Activated CD8-positive, alpha-beta T cell treated with anti-CD3 and anti-CD28 coated beads for 36 hours (primary cell): Measurements from ENCODE around the gene PCDHGB6. TPM values are rescaled to one million over a fixed set of nuclear protein-coding genes. Genes with fewer than 3 reads are reported as not detected.
"Not testable (repeated sequence)": the region's sequence is repeated elsewhere in the genome, so short reads cannot be mapped to it uniquely, and the experiment has no call there.

ENCODE experiments used
- ATAC-seq: fragments of 200-7000 bp; cut with Tn5 transposase; one replicate; pipeline ENCODE4 v1.10.0; 2021; ENCODE audit warnings: mild to moderate bottlenecking, moderate library complexity
- CTCF ChIA-PET: fragments of 350-600 bp; sonication (Branson Sonifier 250); formaldehyde crosslinking; loops from one replicate; lab custom pipeline; 2021; ENCODE audit warnings: antibody characterized with exemption; lab: Charles Lee
- POLR2A ChIA-PET: fragments of 350-600 bp; sonication (Branson Sonifier 250); formaldehyde crosslinking; loops from one replicate; lab custom pipeline; 2021; ENCODE audit warnings: antibody characterized with exemption; lab: Charles Lee
- DNase-seq: peaks from one replicate; pipeline ENCODE4 v3.0.0-alpha.2; 2020
- H3K27ac Mint-ChIP-seq: one replicate; pipeline ENCODE4 v1.8.0; 2021; ENCODE audit warnings: mild to moderate bottlenecking, mixed read lengths
- H3K27me3 Mint-ChIP-seq: one replicate; pipeline ENCODE4 v1.8.0; 2021; ENCODE audit warnings: mixed read lengths
- H3K36me3 Mint-ChIP-seq: one replicate; pipeline ENCODE4 v1.8.0; 2021; ENCODE audit warnings: low read depth, mixed read lengths
- H3K4me1 Mint-ChIP-seq: one replicate; pipeline ENCODE4 v1.8.0; 2021; ENCODE audit warnings: low read depth, mixed read lengths
- H3K4me3 Mint-ChIP-seq: one replicate; pipeline ENCODE4 v1.8.0; 2021; ENCODE audit warnings: mild to moderate bottlenecking, moderate library complexity, mixed read lengths
- H3K9me3 Mint-ChIP-seq: one replicate; pipeline ENCODE4 v1.8.0; 2021; ENCODE audit warnings: mixed read lengths
- intact Hi-C: fragments of 100-400 bp; cut with micrococcal nuclease; formaldehyde crosslinking; loops from one replicate; pipeline ENCODE4 v1.10.0; 2022
- total RNA-seq, 2 experiments: library from RNA; stranded (reverse); gene quantifications; one replicate each; pipeline ENCODE4 v1.2.3, GENCODE V29; 2021
- TF ChIP-seq, protein P1 (sequence below): fragments of 200-600 bp; IDR thresholded peaks from one replicate; pipeline ENCODE4 v1.8.0; 2022; ENCODE audit warnings: antibody characterized with exemption, mild to moderate bottlenecking

Gene PCDHGB6
- total RNA-seq, 2 experiments from 2014 or later = 0.09 TPM; not detected in 1

DNA sequence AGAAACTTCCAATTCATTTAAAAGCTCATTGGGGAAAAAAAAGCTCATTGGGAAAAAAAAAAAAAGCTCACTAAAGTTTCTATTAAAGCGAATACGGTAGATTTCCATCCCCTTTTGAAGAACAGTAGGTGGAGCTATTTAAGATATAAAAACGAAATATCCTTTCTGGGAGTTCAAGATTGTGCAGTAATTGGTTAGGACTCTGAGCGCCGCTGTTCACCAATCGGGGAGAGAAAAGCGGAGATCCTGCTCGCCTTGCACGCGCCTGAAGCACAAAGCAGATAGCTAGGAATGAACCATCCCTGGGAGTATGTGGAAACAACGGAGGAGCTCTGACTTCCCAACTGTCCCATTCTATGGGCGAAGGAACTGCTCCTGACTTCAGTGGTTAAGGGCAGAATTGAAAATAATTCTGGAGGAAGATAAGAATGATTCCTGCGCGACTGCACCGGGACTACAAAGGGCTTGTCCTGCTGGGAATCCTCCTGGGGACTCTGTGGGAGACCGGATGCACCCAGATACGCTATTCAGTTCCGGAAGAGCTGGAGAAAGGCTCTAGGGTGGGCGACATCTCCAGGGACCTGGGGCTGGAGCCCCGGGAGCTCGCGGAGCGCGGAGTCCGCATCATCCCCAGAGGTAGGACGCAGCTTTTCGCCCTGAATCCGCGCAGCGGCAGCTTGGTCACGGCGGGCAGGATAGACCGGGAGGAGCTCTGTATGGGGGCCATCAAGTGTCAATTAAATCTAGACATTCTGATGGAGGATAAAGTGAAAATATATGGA, 22.7 kb downstream of the PCDHGB6 start, which contains the start of gene PCDHGA12:
Gene PCDHGA12 (plus strand): TSS at position 176 of the 782 bp plus-strand sequence. CDS start 253 bp downstream, at position 429.
- DNase-seq = peak; percentile 63
- Mint-ChIP-seq H3K27ac (no peak within 1 kb of the TSS), H3K9me3 (peaks cover 22% of the 10 kb centered on the region), H3K4me3 (peak within 1 kb of the TSS; percentile 35), H3K36me3 (peaks cover 21% of the 10 kb centered on the region), H3K4me1 (peaks cover 5% of the 10 kb centered on the region), H3K27me3 (peaks cover 58% of the 10 kb centered on the region)
- POLR2A ChIA-PET = no interaction called here
- CTCF ChIA-PET = interaction anchor here (0.7 to 4.3 kb wide), 40 partner anchors 10 to 253 kb away, joined by 3 to 40 read pairs (median 5); partner anchors contain the start of genes PCDHGA10, PCDHGA11, PCDHGA5 and PCDHGA8
- ATAC-seq = peak; percentile 83
- intact Hi-C loops = no loop called here
- TF ChIP-seq, protein P1, sequence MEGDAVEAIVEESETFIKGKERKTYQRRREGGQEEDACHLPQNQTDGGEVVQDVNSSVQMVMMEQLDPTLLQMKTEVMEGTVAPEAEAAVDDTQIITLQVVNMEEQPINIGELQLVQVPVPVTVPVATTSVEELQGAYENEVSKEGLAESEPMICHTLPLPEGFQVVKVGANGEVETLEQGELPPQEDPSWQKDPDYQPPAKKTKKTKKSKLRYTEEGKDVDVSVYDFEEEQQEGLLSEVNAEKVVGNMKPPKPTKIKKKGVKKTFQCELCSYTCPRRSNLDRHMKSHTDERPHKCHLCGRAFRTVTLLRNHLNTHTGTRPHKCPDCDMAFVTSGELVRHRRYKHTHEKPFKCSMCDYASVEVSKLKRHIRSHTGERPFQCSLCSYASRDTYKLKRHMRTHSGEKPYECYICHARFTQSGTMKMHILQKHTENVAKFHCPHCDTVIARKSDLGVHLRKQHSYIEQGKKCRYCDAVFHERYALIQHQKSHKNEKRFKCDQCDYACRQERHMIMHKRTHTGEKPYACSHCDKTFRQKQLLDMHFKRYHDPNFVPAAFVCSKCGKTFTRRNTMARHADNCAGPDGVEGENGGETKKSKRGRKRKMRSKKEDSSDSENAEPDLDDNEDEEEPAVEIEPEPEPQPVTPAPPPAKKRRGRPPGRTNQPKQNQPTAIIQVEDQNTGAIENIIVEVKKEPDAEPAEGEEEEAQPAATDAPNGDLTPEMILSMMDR = peak; percentile 36

DNA sequence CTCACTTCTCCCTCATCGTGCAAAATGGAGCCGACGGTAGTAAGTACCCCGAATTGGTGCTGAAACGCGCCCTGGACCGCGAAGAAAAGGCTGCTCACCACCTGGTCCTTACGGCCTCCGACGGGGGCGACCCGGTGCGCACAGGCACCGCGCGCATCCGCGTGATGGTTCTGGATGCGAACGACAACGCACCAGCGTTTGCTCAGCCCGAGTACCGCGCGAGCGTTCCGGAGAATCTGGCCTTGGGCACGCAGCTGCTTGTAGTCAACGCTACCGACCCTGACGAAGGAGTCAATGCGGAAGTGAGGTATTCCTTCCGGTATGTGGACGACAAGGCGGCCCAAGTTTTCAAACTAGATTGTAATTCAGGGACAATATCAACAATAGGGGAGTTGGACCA, 23.5 kb downstream of the PCDHGB6 start:
- ATAC-seq (no peak), DNase-seq (peak; percentile 22)
- peaks cover 22% of the 10 kb centered on the region for H3K9me3 Mint-ChIP-seq
- intact Hi-C loops = no loop called here
- H3K27me3 Mint-ChIP-seq = peaks cover 51% of the 10 kb centered on the region
- H3K4me3 Mint-ChIP-seq = peak overlapping the region; percentile 35
- H3K27ac Mint-ChIP-seq = no peak overlapping the region
- ChIA-PET CTCF (interaction anchor here (1.4 to 4.3 kb wide), 18 partner anchors 11 to 135 kb away, joined by 3 to 40 read pairs (median 11); partner anchors contain the start of genes PCDHGA10, PCDHGA11, PCDHGA9 and PCDHGB3), POLR2A (no interaction called here)
- TF ChIP-seq, protein P1 = no peak
- peaks cover 21% of the 10 kb centered on the region for H3K36me3 Mint-ChIP-seq
- peaks cover 5% of the 10 kb centered on the region for H3K4me1 Mint-ChIP-seq

DNA sequence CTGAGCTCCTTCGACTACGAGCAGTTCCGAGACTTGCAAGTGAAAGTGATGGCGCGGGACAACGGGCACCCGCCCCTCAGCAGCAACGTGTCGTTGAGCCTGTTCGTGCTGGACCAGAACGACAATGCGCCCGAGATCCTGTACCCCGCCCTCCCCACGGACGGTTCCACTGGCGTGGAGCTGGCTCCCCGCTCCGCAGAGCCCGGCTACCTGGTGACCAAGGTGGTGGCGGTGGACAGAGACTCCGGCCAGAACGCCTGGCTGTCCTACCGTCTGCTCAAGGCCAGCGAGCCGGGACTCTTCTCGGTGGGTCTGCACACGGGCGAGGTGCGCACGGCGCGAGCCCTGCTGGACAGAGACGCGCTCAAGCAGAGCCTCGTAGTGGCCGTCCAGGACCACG, 24.5 kb downstream of the PCDHGB6 start:
- Mint-ChIP-seq H3K27me3 (peaks cover 41% of the 10 kb centered on the region), H3K9me3 (peaks cover 22% of the 10 kb centered on the region), H3K36me3 (peaks cover 21% of the 10 kb centered on the region)
- H3K4me3 Mint-ChIP-seq, H3K27ac Mint-ChIP-seq, DNase-seq, ATAC-seq, H3K4me1 Mint-ChIP-seq, intact Hi-C loops: not testable (repeated sequence)
- POLR2A ChIA-PET = interaction anchor here (0.6 kb wide), 1 partner anchor 593 kb away, joined by 3 read pairs; no protein-coding TSS in a partner anchor
- CTCF ChIA-PET = interaction anchor here (1.7 to 4.3 kb wide), 7 partner anchors 12 to 132 kb away, joined by 6 to 40 read pairs (median 24); partner anchors contain the start of genes PCDHGA11, PCDHGB7 and PCDHGC4

DNA sequence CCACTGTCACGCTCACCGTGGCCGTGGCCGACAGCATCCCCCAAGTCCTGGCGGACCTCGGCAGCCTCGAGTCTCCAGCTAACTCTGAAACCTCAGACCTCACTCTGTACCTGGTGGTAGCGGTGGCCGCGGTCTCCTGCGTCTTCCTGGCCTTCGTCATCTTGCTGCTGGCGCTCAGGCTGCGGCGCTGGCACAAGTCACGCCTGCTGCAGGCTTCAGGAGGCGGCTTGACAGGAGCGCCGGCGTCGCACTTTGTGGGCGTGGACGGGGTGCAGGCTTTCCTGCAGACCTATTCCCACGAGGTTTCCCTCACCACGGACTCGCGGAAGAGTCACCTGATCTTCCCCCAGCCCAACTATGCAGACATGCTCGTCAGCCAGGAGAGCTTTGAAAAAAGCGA, 24.9 kb downstream of the PCDHGB6 start:
- POLR2A ChIA-PET = interaction anchor here (0.6 kb wide), 1 partner anchor 593 kb away, joined by 3 read pairs; no protein-coding TSS in a partner anchor
- H3K4me1 Mint-ChIP-seq, ATAC-seq, DNase-seq, intact Hi-C loops, H3K4me3 Mint-ChIP-seq, H3K27ac Mint-ChIP-seq: not testable (repeated sequence)
- Mint-ChIP-seq H3K27me3 (peaks cover 39% of the 10 kb centered on the region), H3K36me3 (peaks cover 21% of the 10 kb centered on the region), H3K9me3 (peaks cover 22% of the 10 kb centered on the region)
- CTCF ChIA-PET = interaction anchor here (1.7 to 4.3 kb wide), 2 partner anchors 12 to 91 kb away, joined by 6 to 40 read pairs; partner anchors contain the start of gene PCDHGA11

DNA sequence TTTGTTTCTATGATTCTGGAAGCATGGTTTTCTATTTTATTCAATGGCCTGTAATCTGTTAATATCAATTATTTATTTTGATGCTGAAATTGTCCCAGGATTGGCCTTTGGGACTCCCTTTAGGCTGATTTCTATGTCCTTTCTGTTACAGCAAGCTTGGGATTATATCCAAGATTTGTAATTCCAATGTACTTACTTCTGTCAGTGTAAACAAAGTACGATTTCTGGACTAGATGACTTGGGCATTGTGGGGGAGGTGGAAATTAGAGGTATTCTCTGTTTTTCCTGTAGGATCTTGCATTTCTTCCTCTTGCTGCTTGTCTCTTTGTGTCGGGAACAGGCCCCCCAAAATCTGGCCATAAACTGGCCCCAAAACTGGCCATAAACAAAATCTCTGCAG, 26.2 kb downstream of the PCDHGB6 start:
- H3K4me1 Mint-ChIP-seq = peaks cover 5% of the 10 kb centered on the region
- H3K4me3 Mint-ChIP-seq = no peak overlapping the region
- DNase-seq (no peak), ATAC-seq (no peak)
- peaks cover 18% of the 10 kb centered on the region for H3K36me3 Mint-ChIP-seq
- peaks cover 32% of the 10 kb centered on the region for H3K27me3 Mint-ChIP-seq
- no peak overlapping the region for H3K27ac Mint-ChIP-seq
- intact Hi-C loops = no loop called here
- ChIA-PET CTCF (interaction anchor here (1.7 kb wide), 1 partner anchor 13 kb away, joined by 6 read pairs; the partner anchor contains the start of gene PCDHGA11), POLR2A (no interaction called here)
- peaks cover 18% of the 10 kb centered on the region for H3K9me3 Mint-ChIP-seq
- TF ChIP-seq, protein P1 = no peak
